HCT116 (cell line): ENCODE results near the gene ADAD2. TPM values are rescaled to one million over a fixed set of nuclear protein-coding genes. Genes with fewer than 3 reads are reported as not detected.

ENCODE experiments used
- ATAC-seq: fragments of 200-7000 bp; cut with Tn5 transposase; 2 replicates; pipeline ENCODE4 v1.9.1; 2020; ENCODE audit warnings: mild to moderate bottlenecking, moderate library complexity
- BruUV-seq: library from RNA; stranded (reverse); fragments of 400-500 nt; replicated peaks from 2 replicates; lab custom pipeline; 2021; lab: Mats Ljungman, UMichigan
- CTCF ChIA-PET: fragments of 300-600 bp; sonication (Branson Sonifier 250); formaldehyde crosslinking; loops from one replicate; lab custom pipeline; 2021; ENCODE audit warnings: antibody characterized with exemption; lab: Charles Lee
- POLR2A ChIA-PET: fragments of 300-600, 350-600 bp; sonication (Branson Sonifier 250); formaldehyde crosslinking; loops from one replicate; lab custom pipeline; 2021; ENCODE audit warnings: antibody characterized with exemption; lab: Charles Lee
- RAD21 ChIA-PET, 2 experiments: fragments of 300-600 bp; sonication (Branson Sonifier 250); formaldehyde crosslinking; loops; one replicate each; lab custom pipeline; 2023; ENCODE audit warnings: low total read pairs in 2 of 2; ENCODE audit not compliant: uncharacterized antibody in 2 of 2, unreplicated experiment in 2 of 2, low non-redundant PET in 1 of 2; lab: Charles Lee
- DNase-seq: peaks from one replicate; pipeline ENCODE4 v3.0.0-alpha.2; 2010; ENCODE audit warnings: low read depth, low spot score
- H2AFZ ChIP-seq: fragments of 200-600 bp; shearing (Covaris generic), sonication (generic); 2 replicates; pipeline ENCODE4 v1.6.1; 2017; ENCODE audit warnings: low read depth, mixed run types, mixed read lengths, antibody characterized with exemption, low read length; ENCODE audit not compliant: poor library complexity, severe bottlenecking
- H3K27ac ChIP-seq: 2 replicates; pipeline ENCODE4 v1.5.1; 2012; ENCODE audit warnings: low read depth, low read length
- H3K27me3 ChIP-seq: fragments of 200-600 bp; sonication (generic); 2 replicates; pipeline ENCODE4 v1.6.1; 2016; ENCODE audit warnings: mixed run types, low read length, mixed read lengths; ENCODE audit not compliant: insufficient read depth
- H3K36me3 ChIP-seq, 2 experiments: fragments of 200-500 bp in 1 of 2; fragments of 200-600 bp in 1 of 2; sonication (Bioruptor generic) in 1 of 2; sonication (generic) in 1 of 2; 2 replicates each; pipeline versions ENCODE4 v1.5.1 to v1.6.1; 2014 to 2016; ENCODE audit warnings: low read length in 2 of 2, inconsistent platforms in 1 of 2, mixed read lengths in 1 of 2, mixed run types in 1 of 2; ENCODE audit not compliant: insufficient read depth in 2 of 2, control insufficient read depth in 1 of 2
- H3K4me1 ChIP-seq, 2 experiments: fragments of 200-600 bp in 1 of 2; sonication (generic) in 1 of 2; 2 replicates each; pipeline versions ENCODE4 v1.5.1 to v1.6.1; 2012 to 2017; ENCODE audit warnings: low read length in 2 of 2, inconsistent platforms in 1 of 2, mild to moderate bottlenecking in 1 of 2, mixed read lengths in 1 of 2, mixed run types in 1 of 2, moderate library complexity in 1 of 2; ENCODE audit not compliant: insufficient read depth in 2 of 2, control insufficient read depth in 1 of 2
- H3K4me2 ChIP-seq: fragments of 200-600 bp; sonication (generic); 2 replicates; pipeline ENCODE4 v1.6.1; 2017; ENCODE audit warnings: mixed run types, low read length, mixed read lengths
- H3K4me3 ChIP-seq, 2 experiments: fragments of 200-600 bp in 1 of 2; sonication (generic) in 1 of 2; replicated peaks in 1 of 2; 2 replicates each; pipeline ENCODE4 v1.5.1; 2011 to 2016; ENCODE audit warnings: low read length in 2 of 2, control low read depth in 1 of 2, low read depth in 1 of 2, mild to moderate bottlenecking in 1 of 2, mixed read lengths in 1 of 2, mixed run types in 1 of 2
- H3K79me2 ChIP-seq: fragments of 200-600 bp; sonication (generic); 2 replicates; pipeline ENCODE4 v1.6.1; 2017; ENCODE audit warnings: mild to moderate bottlenecking, mixed run types, low read length, moderate library complexity, mixed read lengths; ENCODE audit not compliant: insufficient read depth
- H3K9ac ChIP-seq: fragments of 200-600 bp; sonication (generic); 2 replicates; pipeline ENCODE4 v1.6.1; 2016; ENCODE audit warnings: low read length, mixed read lengths
- H3K9me2 ChIP-seq: fragments of 200-600 bp; sonication (generic), shearing (Covaris generic); 2 replicates; pipeline ENCODE4 v1.6.1; 2017; ENCODE audit warnings: mixed run types, mild to moderate bottlenecking, moderate library complexity; ENCODE audit not compliant: insufficient read depth
- H3K9me3 ChIP-seq, 2 experiments: fragments of 200-500 bp in 1 of 2; fragments of 200-600 bp in 1 of 2; sonication (Bioruptor generic) in 1 of 2; sonication (generic) in 1 of 2; 2 replicates each; pipeline ENCODE4 v1.6.1; 2014 to 2017; ENCODE audit warnings: low read length in 2 of 2, mixed read lengths in 2 of 2, inconsistent platforms in 1 of 2, low read depth in 1 of 2, mild to moderate bottlenecking in 1 of 2, mixed run types in 1 of 2, moderate library complexity in 1 of 2; ENCODE audit not compliant: control insufficient read depth in 1 of 2, insufficient read depth in 1 of 2
- H4K20me1 ChIP-seq: fragments of 200-600 bp; sonication (generic), shearing (Covaris generic); 2 replicates; pipeline ENCODE4 v1.6.1; 2017; ENCODE audit warnings: mixed run types, mild to moderate bottlenecking, moderate library complexity; ENCODE audit not compliant: insufficient read depth
- ELF1 ChIP-seq: IDR thresholded peaks from 2 replicates; pipeline ENCODE4 v1.6.1; 2012; ENCODE audit warnings: low read depth, borderline replicate concordance
- EZH2 ChIP-seq: fragments of 200-600 bp; sonication (generic); IDR thresholded peaks from 2 replicates; pipeline ENCODE4 v1.6.1; 2017; ENCODE audit warnings: antibody characterized with exemption, mixed run types
- EZH2phosphoT487 ChIP-seq: fragments of 200-600 bp; IDR thresholded peaks from 2 replicates; pipeline ENCODE4 v1.6.1; 2018; ENCODE audit warnings: antibody characterized with exemption, borderline replicate concordance
- JUND ChIP-seq: IDR thresholded peaks from 2 replicates; pipeline ENCODE4 v1.6.1; 2012
- POLR2A ChIP-seq: IDR thresholded peaks from 2 replicates; pipeline ENCODE4 v1.7.0; 2011; ENCODE audit warnings: borderline replicate concordance; ENCODE audit not compliant: insufficient read depth, insufficient read length; ENCODE audit errors: extremely low read depth
- RAD21 ChIP-seq: IDR thresholded peaks from 2 replicates; pipeline ENCODE4 v1.6.1; 2012; ENCODE audit warnings: low read depth, mild to moderate bottlenecking
- SIN3A ChIP-seq: IDR thresholded peaks from 2 replicates; pipeline ENCODE4 v1.6.1; 2012; ENCODE audit warnings: low read depth
- SRF ChIP-seq: IDR thresholded peaks from 2 replicates; pipeline ENCODE4 v1.6.1; 2012; ENCODE audit warnings: low read depth
- ZFX ChIP-seq: fragments of 450-650 bp; IDR thresholded peaks from 2 replicates; pipeline ENCODE4 v1.6.1; 2017
- intact Hi-C: fragments of 100-400 bp; cut with micrococcal nuclease; formaldehyde crosslinking; loops from 2 replicates; pipeline ENCODE4 v1.10.0; 2022
- total RNA-seq: library from RNA; stranded (reverse); gene quantifications from one replicate; pipeline ENCODE4 v1.2.1, GENCODE V29; 2021; ENCODE audit not compliant: unreplicated experiment
- TF ChIP-seq, protein P1 (sequence below): IDR thresholded peaks from 2 replicates; pipeline ENCODE4 v1.6.1; 2011; ENCODE audit warnings: mild to moderate bottlenecking, low read length, moderate library complexity; ENCODE audit not compliant: insufficient replicate concordance; ENCODE audit errors: extremely low read depth
- TF ChIP-seq, protein P2 (sequence below): IDR thresholded peaks from 2 replicates; pipeline ENCODE4 v1.6.1; 2012; ENCODE audit warnings: low read depth

Gene ADAD2
- total RNA-seq, 1 experiment from 2014 or later = not detected

DNA sequence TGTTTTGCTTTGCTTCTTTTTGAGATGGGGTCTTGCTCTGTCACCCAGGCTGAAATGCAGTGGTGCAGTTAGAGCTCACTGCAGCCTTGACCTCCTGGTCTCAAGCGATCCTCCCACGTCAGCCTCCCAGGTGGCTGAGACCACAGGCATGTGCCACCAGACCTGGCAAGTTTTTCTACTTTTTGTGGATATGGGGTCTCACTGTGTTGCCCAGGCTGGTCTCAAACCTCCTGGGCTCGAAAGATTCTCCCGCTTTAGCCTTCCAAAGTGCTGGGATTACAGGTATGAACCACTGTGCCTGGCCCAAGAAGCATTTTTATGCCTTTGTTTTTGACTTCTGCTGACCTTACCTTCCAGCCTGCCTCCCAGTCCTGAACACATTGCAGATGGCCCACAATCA lies 35.7 kb upstream of the ADAD2 start:
- Histone ChIP-seq H3K27ac (no peak overlapping the region), H3K9ac (no peak overlapping the region), H3K27me3 (peaks cover 7% of the 10 kb centered on the region; the same call in 1 of the 2 replicates), H3K9me3 (no peaks in the 10 kb centered on the region; a peak in 1 of 4 replicates), H3K36me3 (no peaks in the 10 kb centered on the region), H3K9me2 (no peaks in the 10 kb centered on the region), H3K4me3 (no peak overlapping the region), H3K4me2 (no peak overlapping the region), H2AFZ (no peak overlapping the region), H3K79me2 (no peaks in the 10 kb centered on the region), H4K20me1 (no peaks in the 10 kb centered on the region), H3K4me1 (peaks cover 0 to 10% of the 10 kb centered on the region in 2 experiments; a peak in 2 of 4 replicates)
- TF ChIP-seq, protein P1, sequence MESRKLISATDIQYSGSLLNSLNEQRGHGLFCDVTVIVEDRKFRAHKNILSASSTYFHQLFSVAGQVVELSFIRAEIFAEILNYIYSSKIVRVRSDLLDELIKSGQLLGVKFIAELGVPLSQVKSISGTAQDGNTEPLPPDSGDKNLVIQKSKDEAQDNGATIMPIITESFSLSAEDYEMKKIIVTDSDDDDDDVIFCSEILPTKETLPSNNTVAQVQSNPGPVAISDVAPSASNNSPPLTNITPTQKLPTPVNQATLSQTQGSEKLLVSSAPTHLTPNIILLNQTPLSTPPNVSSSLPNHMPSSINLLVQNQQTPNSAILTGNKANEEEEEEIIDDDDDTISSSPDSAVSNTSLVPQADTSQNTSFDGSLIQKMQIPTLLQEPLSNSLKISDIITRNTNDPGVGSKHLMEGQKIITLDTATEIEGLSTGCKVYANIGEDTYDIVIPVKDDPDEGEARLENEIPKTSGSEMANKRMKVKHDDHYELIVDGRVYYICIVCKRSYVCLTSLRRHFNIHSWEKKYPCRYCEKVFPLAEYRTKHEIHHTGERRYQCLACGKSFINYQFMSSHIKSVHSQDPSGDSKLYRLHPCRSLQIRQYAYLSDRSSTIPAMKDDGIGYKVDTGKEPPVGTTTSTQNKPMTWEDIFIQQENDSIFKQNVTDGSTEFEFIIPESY = no peak
- TF ChIP-seq EZH2 (no peak), EZH2phosphoT487 (no peak), POLR2A (no peak), SIN3A (no peak), SRF (no peak), RAD21 (no peak), ELF1 (no peak), ZFX (no peak), JUND (no peak)
- TF ChIP-seq, protein P2, sequence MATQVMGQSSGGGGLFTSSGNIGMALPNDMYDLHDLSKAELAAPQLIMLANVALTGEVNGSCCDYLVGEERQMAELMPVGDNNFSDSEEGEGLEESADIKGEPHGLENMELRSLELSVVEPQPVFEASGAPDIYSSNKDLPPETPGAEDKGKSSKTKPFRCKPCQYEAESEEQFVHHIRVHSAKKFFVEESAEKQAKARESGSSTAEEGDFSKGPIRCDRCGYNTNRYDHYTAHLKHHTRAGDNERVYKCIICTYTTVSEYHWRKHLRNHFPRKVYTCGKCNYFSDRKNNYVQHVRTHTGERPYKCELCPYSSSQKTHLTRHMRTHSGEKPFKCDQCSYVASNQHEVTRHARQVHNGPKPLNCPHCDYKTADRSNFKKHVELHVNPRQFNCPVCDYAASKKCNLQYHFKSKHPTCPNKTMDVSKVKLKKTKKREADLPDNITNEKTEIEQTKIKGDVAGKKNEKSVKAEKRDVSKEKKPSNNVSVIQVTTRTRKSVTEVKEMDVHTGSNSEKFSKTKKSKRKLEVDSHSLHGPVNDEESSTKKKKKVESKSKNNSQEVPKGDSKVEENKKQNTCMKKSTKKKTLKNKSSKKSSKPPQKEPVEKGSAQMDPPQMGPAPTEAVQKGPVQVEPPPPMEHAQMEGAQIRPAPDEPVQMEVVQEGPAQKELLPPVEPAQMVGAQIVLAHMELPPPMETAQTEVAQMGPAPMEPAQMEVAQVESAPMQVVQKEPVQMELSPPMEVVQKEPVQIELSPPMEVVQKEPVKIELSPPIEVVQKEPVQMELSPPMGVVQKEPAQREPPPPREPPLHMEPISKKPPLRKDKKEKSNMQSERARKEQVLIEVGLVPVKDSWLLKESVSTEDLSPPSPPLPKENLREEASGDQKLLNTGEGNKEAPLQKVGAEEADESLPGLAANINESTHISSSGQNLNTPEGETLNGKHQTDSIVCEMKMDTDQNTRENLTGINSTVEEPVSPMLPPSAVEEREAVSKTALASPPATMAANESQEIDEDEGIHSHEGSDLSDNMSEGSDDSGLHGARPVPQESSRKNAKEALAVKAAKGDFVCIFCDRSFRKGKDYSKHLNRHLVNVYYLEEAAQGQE = no peak
- ChIA-PET RAD21 (no interaction called here), CTCF (interaction anchor here (1.8 kb wide), 1 partner anchor 32 kb away, joined by 8 read pairs; the partner anchor contains the start of gene TAF1C), POLR2A (no interaction called here)
- ATAC-seq (no peak), DNase-seq (no peak)
- BruUV-seq = no TSS peak
- intact Hi-C loops = no loop called here
